HG03354 (cell line): ENCODE data around the gene INPP4B.
"Not testable (repeated sequence)": the region's sequence is repeated elsewhere in the genome, so short reads cannot be mapped to it uniquely, and the experiment has no call there.

Experiments
- ATAC-seq: cut with Tn5 transposase; IDR thresholded peaks from one replicate; pipeline ENCODE4 v1.9.1; 2021; ENCODE audit warnings: mild to moderate bottlenecking; ENCODE audit not compliant: unreplicated experiment, poor library complexity, severe bottlenecking

INPP4B gene

GRCh38 chr4:142404191-142404611 lies 441.9 kb downstream of the INPP4B start:
- ATAC-seq, result no peak

GRCh38 chr4:142402900-142403299 lies 443.2 kb downstream of the INPP4B start:
- no peak for ATAC-seq

GRCh38 chr4:142402156-142402555 lies 443.9 kb downstream of the INPP4B start:
- ATAC-seq, result no peak

GRCh38 chr4:142397364-142397991 lies 448.6 kb downstream of the INPP4B start:
- ATAC-seq, result not testable (repeated sequence)

GRCh38 chr4:142396279-142396678 lies 449.8 kb downstream of the INPP4B start:
- no peak for ATAC-seq

GRCh38 chr4:142393127-142393526 lies 453.0 kb downstream of the INPP4B start:
- ATAC-seq, result no peak

- no peak for ATAC-seq
Measured at GRCh38 chr4:142386856-142387255, 459.2 kb downstream of the INPP4B start.

GRCh38 chr4:142386449-142386848 lies 459.7 kb downstream of the INPP4B start:
- ATAC-seq, result no peak

GRCh38 chr4:142383800-142384470 lies 462.2 kb downstream of the INPP4B start:
- ATAC-seq, result no peak

GRCh38 chr4:142383354-142383753 lies 462.7 kb downstream of the INPP4B start:
- no peak for ATAC-seq

- ATAC-seq, result no peak
Measured at GRCh38 chr4:142380052-142380602, 466.0 kb downstream of the INPP4B start.

- no peak for ATAC-seq
Measured at GRCh38 chr4:142379277-142380051, 466.6 kb downstream of the INPP4B start.

GRCh38 chr4:142378179-142378578 lies 467.9 kb downstream of the INPP4B start:
- no peak for ATAC-seq

GRCh38 chr4:142377342-142378091 lies 468.6 kb downstream of the INPP4B start:
- ATAC-seq, result no peak

GRCh38 chr4:142376204-142376603 lies 469.9 kb downstream of the INPP4B start:
- no peak for ATAC-seq

GRCh38 chr4:142373610-142374009 lies 472.5 kb downstream of the INPP4B start:
- no peak for ATAC-seq

- ATAC-seq, result no peak
Measured at GRCh38 chr4:142372530-142373260, 473.4 kb downstream of the INPP4B start.

- ATAC-seq, result no peak
Measured at GRCh38 chr4:142369141-142369540, 477.0 kb downstream of the INPP4B start.
